PC-9 (cell line): ENCODE data around the gene NPM1. TPM values are rescaled to one million over a fixed set of nuclear protein-coding genes. Genes with fewer than 3 reads are reported as not detected.

Experiments
- BruUV-seq: library from RNA; stranded (reverse); fragments of 400-500 nt; replicated peaks from 2 replicates; lab custom pipeline; 2021; lab: Mats Ljungman, UMichigan
- CTCF ChIA-PET: fragments of 300-600 bp; sonication (Branson Sonifier 250); formaldehyde crosslinking; loops from one replicate; lab custom pipeline; 2022; ENCODE audit warnings: antibody characterized with exemption; lab: Charles Lee
- POLR2A ChIA-PET: fragments of 300-600 bp; sonication (Branson Sonifier 250); formaldehyde crosslinking; loops from one replicate; lab custom pipeline; 2022; ENCODE audit warnings: antibody characterized with exemption; ENCODE audit not compliant: unreplicated experiment; lab: Charles Lee
- DNase-seq, 2 experiments: peaks; one replicate each; pipeline versions ENCODE4 v3.0.0 to v3.0.0-alpha.2; 2015 to 2022; ENCODE audit warnings: mixed read lengths in 1 of 2
- H2AFZ ChIP-seq: fragments of 200-600 bp; sonication (generic); 2 replicates; pipeline ENCODE4 v1.8.1; 2017; ENCODE audit warnings: antibody characterized with exemption
- H3F3A ChIP-seq: fragments of 200-600 bp; sonication (generic); 2 replicates; pipeline ENCODE4 v1.8.1; 2017; ENCODE audit warnings: antibody characterized with exemption, mild to moderate bottlenecking, low read depth; ENCODE audit not compliant: insufficient read depth
- H3K27ac ChIP-seq: fragments of 200-600 bp; sonication (generic); 2 replicates; pipeline ENCODE4 v1.6.1; 2016; ENCODE audit warnings: mixed run types
- H3K27me3 ChIP-seq: fragments of 200-600 bp; sonication (generic); 2 replicates; pipeline ENCODE4 v1.6.1; 2016; ENCODE audit warnings: low read depth, mixed run types; ENCODE audit not compliant: insufficient read depth
- H3K36me3 ChIP-seq: fragments of 200-600 bp; sonication (generic); 2 replicates; pipeline ENCODE4 v1.6.1; 2016; ENCODE audit warnings: low read depth, mixed run types
- H3K4me1 ChIP-seq: fragments of 200-600 bp; sonication (generic); replicated peaks from 2 replicates; pipeline ENCODE4 v1.6.1; 2016; ENCODE audit warnings: mixed run types; ENCODE audit not compliant: insufficient read depth
- H3K4me2 ChIP-seq: fragments of 200-600 bp; sonication (generic); 2 replicates; pipeline ENCODE4 v1.6.1; 2017; ENCODE audit warnings: mixed run types
- H3K4me3 ChIP-seq: fragments of 200-600 bp; sonication (generic); 2 replicates; pipeline ENCODE4 v1.6.1; 2016; ENCODE audit warnings: mixed run types
- H3K79me2 ChIP-seq: fragments of 200-600 bp; sonication (generic); 2 replicates; pipeline ENCODE4 v1.6.1; 2017; ENCODE audit warnings: low read depth, mixed run types
- H3K9me2 ChIP-seq: fragments of 200-600 bp; sonication (generic); 2 replicates; pipeline ENCODE4 v1.8.1; 2017; ENCODE audit warnings: mild to moderate bottlenecking; ENCODE audit not compliant: insufficient read depth
- H3K9me3 ChIP-seq: fragments of 200-600 bp; sonication (generic); 2 replicates; pipeline ENCODE4 v1.8.1; 2016; ENCODE audit warnings: low read depth; ENCODE audit not compliant: insufficient read depth
- H4K20me1 ChIP-seq: fragments of 200-600 bp; sonication (generic); 2 replicates; pipeline ENCODE4 v1.8.1; 2017; ENCODE audit not compliant: insufficient read depth
- EZH2 ChIP-seq: fragments of 200-600 bp; sonication (generic); IDR thresholded peaks from 2 replicates; pipeline ENCODE4 v1.8.0; 2017; ENCODE audit warnings: antibody characterized with exemption, low read depth
- intact Hi-C: fragments of 100-400 bp; cut with micrococcal nuclease; formaldehyde crosslinking; loops from one replicate; pipeline ENCODE4 v1.10.0; 2022; ENCODE audit not compliant: unreplicated experiment
- total RNA-seq: library from RNA; stranded (reverse); gene quantifications from 2 replicates; pipeline ENCODE4 v1.2.3, GENCODE V29; 2021
- TF ChIP-seq, protein P1 (sequence below): fragments of 200-600 bp; sonication (generic); conservative IDR thresholded peaks from 2 replicates; pipeline ENCODE4 v1.6.1; 2017; ENCODE audit warnings: mixed run types, antibody characterized with exemption, mild to moderate bottlenecking, moderate library complexity

NPM1 gene
- total RNA-seq, 1 experiment from 2014 or later: 2,285 TPM

DNA sequence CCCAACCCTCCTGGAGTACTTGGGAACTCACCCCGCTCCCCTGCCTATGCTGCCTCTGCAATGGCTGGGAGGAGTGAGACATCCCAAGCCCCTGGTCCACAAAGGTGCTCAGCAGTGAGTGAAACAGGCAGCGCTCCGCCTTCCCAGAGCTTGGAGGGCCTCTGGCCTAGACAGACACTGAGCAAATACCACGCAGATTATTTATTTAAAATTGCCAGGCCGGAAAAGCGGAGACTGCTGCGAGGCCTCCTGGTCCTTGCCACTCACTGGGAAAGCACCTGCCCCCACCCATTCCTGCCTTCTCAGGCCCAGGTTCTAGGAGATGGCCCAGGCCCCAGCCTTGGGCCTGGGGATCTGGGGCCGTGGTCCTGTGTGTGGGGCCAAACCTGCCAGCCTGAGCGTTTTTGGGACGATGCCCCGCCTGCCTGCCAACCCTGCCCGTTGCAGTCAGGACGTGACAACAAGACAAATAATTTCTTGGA lies 49.2 kb downstream of the NPM1 start:
- Histone ChIP-seq H3K36me3 (no peaks in the 10 kb centered on the region), H2AFZ (no peak overlapping the region), H3K4me2 (no peak overlapping the region), H3K4me3 (no peak overlapping the region), H3K9me3 (no peaks in the 10 kb centered on the region), H4K20me1 (no peaks in the 10 kb centered on the region), H3F3A (no peaks in the 10 kb centered on the region), H3K79me2 (no peaks in the 10 kb centered on the region), H3K27me3 (no peaks in the 10 kb centered on the region), H3K27ac (no peak overlapping the region), H3K9me2 (no peaks in the 10 kb centered on the region), H3K4me1 (no peaks in the 10 kb centered on the region)
- intact Hi-C loops: no loop called here
- POLR2A ChIA-PET: no interaction called here
- no peak for TF ChIP-seq EZH2
- TF ChIP-seq, protein P1, sequence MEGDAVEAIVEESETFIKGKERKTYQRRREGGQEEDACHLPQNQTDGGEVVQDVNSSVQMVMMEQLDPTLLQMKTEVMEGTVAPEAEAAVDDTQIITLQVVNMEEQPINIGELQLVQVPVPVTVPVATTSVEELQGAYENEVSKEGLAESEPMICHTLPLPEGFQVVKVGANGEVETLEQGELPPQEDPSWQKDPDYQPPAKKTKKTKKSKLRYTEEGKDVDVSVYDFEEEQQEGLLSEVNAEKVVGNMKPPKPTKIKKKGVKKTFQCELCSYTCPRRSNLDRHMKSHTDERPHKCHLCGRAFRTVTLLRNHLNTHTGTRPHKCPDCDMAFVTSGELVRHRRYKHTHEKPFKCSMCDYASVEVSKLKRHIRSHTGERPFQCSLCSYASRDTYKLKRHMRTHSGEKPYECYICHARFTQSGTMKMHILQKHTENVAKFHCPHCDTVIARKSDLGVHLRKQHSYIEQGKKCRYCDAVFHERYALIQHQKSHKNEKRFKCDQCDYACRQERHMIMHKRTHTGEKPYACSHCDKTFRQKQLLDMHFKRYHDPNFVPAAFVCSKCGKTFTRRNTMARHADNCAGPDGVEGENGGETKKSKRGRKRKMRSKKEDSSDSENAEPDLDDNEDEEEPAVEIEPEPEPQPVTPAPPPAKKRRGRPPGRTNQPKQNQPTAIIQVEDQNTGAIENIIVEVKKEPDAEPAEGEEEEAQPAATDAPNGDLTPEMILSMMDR: no peak
- CTCF ChIA-PET: no interaction called here
- BruUV-seq: no TSS peak
- DNase-seq: no peak

DNA sequence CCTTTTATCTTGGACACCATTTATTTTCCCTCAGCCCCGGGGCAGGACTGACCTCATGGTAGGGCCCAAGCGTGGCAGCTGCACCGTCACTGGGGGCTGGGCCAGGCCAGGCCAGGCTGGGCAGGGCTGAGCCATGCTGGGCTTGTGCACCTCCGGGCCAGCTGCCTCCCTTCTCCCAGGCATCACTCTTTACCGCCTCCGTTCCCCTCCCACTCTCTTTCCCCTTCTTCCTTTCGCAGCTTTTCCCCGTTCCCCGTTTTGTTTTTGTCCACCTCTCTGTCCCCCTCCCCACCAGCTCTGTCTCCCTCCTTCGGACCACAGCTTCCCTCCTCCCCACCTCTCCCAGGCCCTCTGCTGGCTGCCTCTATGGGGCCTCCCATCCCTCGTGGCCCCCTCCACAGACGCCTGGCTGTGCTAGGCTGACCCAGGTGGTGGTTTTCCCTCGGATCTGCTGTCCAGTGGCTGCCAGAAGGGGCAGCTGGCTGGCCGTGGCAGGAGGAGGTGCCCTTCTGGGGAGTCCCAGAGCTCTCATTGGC lies 49.7 kb downstream of the NPM1 start:
- no peaks in the 10 kb centered on the region for H3K79me2 ChIP-seq
- BruUV-seq: no TSS peak
- no peaks in the 10 kb centered on the region for H3F3A ChIP-seq
- no peaks in the 10 kb centered on the region for H3K9me3 ChIP-seq
- ChIA-PET CTCF (no interaction called here), POLR2A (no interaction called here)
- TF ChIP-seq EZH2: no peak
- TF ChIP-seq, protein P1: no peak
- no peak overlapping the region for H3K4me2 ChIP-seq
- H3K36me3 ChIP-seq: no peaks in the 10 kb centered on the region
- H4K20me1 ChIP-seq: no peaks in the 10 kb centered on the region
- no peaks in the 10 kb centered on the region for H3K4me1 ChIP-seq
- H3K9me2 ChIP-seq: no peaks in the 10 kb centered on the region
- no peak overlapping the region for H3K27ac ChIP-seq
- no peak for DNase-seq
- no peak overlapping the region for H3K4me3 ChIP-seq
- H3K27me3 ChIP-seq: no peaks in the 10 kb centered on the region
- intact Hi-C loops: no loop called here
- H2AFZ ChIP-seq: no peak overlapping the region

DNA sequence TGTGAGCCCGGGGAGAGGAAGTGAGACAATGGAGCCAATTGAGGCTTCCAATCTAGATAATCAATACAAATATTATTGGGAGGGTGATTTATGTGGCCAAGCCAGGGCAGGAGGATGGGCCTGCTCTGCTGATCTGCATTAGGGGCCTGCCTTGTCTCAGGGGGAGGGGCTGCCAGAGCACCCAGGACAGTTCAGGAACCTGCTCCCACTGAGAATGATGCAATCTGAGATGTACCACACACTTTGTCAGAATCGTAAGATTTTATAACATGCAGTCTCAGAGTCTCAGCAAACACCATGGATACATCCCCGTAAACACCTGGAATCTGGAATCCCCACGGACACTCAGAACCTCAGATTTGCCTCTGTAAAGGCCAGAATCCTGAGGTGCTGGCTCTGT lies 51.1 kb downstream of the NPM1 start:
- Histone ChIP-seq H2AFZ (no peak overlapping the region), H3K4me1 (no peaks in the 10 kb centered on the region), H3K36me3 (no peaks in the 10 kb centered on the region), H3K9me3 (no peaks in the 10 kb centered on the region), H3K4me3 (no peak overlapping the region), H3K9me2 (no peaks in the 10 kb centered on the region), H3K27ac (no peak overlapping the region), H3K27me3 (no peaks in the 10 kb centered on the region), H3K79me2 (no peaks in the 10 kb centered on the region), H3F3A (no peaks in the 10 kb centered on the region), H4K20me1 (no peaks in the 10 kb centered on the region), H3K4me2 (no peak overlapping the region)
- TF ChIP-seq, protein P1: no peak
- TF ChIP-seq EZH2: no peak
- ChIA-PET CTCF (no interaction called here), POLR2A (no interaction called here)
- BruUV-seq: no TSS peak
- no peak for DNase-seq
- intact Hi-C loops: no loop called here
